GM12891 (cell line): Measurements from ENCODE around the gene CTDP1.

Experiments
- POLR2A ChIP-seq: IDR thresholded peaks from 2 replicates; pipeline ENCODE4 v1.6.1; 2011; ENCODE audit warnings: low read depth, low read length, control low read depth
- POLR2AphosphoS5 ChIP-seq: IDR thresholded peaks from 2 replicates; pipeline ENCODE4 v1.6.1; 2011; ENCODE audit warnings: low read depth, low read length, control low read depth
- POU2F2 ChIP-seq: IDR thresholded peaks from 2 replicates; pipeline ENCODE4 v1.6.1; 2011; ENCODE audit warnings: low read depth, mild to moderate bottlenecking, control low read depth, low read length, moderate library complexity
- SPI1 ChIP-seq: IDR thresholded peaks from 2 replicates; pipeline ENCODE4 v1.6.1; 2011; ENCODE audit warnings: low read depth, low read length, control low read depth
- TAF1 ChIP-seq: IDR thresholded peaks from 2 replicates; pipeline ENCODE4 v1.6.1; 2011; ENCODE audit warnings: low read depth, low read length, control low read depth

DNA sequence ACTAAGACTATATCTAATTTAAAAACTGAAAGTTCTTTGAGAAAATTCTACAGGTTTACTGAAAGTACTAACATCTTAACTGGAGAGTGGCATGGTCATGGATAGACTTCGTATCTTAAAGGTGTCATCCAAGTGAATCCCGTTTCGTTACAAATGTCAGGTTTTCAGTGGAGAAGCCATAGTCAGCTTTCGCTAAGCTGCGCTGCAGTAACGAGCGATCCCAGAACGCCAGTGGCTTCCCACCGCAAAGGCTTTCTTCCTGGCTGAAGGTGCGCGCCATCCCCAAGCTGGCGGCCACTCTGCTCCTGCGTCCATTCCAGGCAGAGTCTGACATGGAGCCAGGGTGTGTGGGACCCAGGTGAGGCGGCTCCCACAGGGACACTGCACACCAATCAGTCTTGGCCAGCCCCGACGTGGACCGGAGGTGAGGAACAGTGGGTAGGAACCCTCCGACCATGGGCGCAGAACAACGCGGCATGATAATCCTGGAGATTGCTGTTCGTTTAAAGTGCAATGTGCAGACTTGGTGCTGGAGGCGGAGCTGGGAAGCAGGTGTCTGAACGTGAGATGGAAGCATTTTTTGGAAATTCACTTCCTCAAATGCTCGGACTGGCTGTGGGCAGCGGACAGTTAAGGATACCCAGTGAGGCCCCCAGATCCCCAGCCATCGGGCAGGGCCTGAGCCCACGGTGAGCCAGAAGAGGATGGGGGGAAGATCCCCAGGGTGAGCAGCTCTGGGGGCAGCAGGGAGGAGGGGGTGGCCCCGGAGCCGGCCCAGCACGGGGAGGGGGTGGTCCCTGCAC lies 90.3 kb downstream of the CTDP1 start:
- TF ChIP-seq TAF1 (no peak), POLR2AphosphoS5 (no peak), POLR2A (no peak), SPI1 (no peak), POU2F2 (no peak)
